Activated T-cell treated with anti-CD3 and anti-CD28 coated beads, Interleukin-2, amount 50 U/mL, for 24 hours (primary cell): ENCODE data around the gene CTTNBP2.

ENCODE experiments used
- DNase-seq: peaks from one replicate; pipeline ENCODE4 v3.0.0-alpha.2; 2020
- H3K27ac Mint-ChIP-seq: 2 replicates; pipeline ENCODE4 v1.8.0; 2020; ENCODE audit warnings: mild to moderate bottlenecking, mixed read lengths
- H3K27me3 Mint-ChIP-seq: 2 replicates; pipeline ENCODE4 v1.8.0; 2020; ENCODE audit warnings: mixed read lengths
- H3K36me3 Mint-ChIP-seq: 2 replicates; pipeline ENCODE4 v1.8.0; 2020; ENCODE audit warnings: low read depth, mixed read lengths
- H3K4me1 Mint-ChIP-seq: 2 replicates; pipeline ENCODE4 v1.8.0; 2020; ENCODE audit warnings: low read depth, mixed read lengths
- H3K4me3 Mint-ChIP-seq: 2 replicates; pipeline ENCODE4 v1.8.0; 2020; ENCODE audit warnings: mild to moderate bottlenecking, moderate library complexity, mixed read lengths
- H3K9me3 Mint-ChIP-seq: 2 replicates; pipeline ENCODE4 v1.8.0; 2020; ENCODE audit warnings: mixed read lengths

The CTTNBP2 gene

GRCh38 chr7:117672453-117672852, 200.8 kb downstream of the CTTNBP2 start:
- H3K4me3 Mint-ChIP-seq, result no peak overlapping the region
- no peaks in the 10 kb centered on the region for H3K27me3 Mint-ChIP-seq
- no peak for DNase-seq
- no peaks in the 10 kb centered on the region for H3K36me3 Mint-ChIP-seq
- H3K9me3 Mint-ChIP-seq, result no peaks in the 10 kb centered on the region
- no peaks in the 10 kb centered on the region for H3K4me1 Mint-ChIP-seq
- H3K27ac Mint-ChIP-seq, result no peak overlapping the region

GRCh38 chr7:117669818-117670217, 203.4 kb downstream of the CTTNBP2 start:
- H3K4me3 Mint-ChIP-seq, result no peak overlapping the region
- no peak overlapping the region for H3K27ac Mint-ChIP-seq
- no peaks in the 10 kb centered on the region for H3K36me3 Mint-ChIP-seq
- no peaks in the 10 kb centered on the region for H3K9me3 Mint-ChIP-seq
- H3K27me3 Mint-ChIP-seq, result no peaks in the 10 kb centered on the region
- no peaks in the 10 kb centered on the region for H3K4me1 Mint-ChIP-seq
- no peak for DNase-seq

DNA sequence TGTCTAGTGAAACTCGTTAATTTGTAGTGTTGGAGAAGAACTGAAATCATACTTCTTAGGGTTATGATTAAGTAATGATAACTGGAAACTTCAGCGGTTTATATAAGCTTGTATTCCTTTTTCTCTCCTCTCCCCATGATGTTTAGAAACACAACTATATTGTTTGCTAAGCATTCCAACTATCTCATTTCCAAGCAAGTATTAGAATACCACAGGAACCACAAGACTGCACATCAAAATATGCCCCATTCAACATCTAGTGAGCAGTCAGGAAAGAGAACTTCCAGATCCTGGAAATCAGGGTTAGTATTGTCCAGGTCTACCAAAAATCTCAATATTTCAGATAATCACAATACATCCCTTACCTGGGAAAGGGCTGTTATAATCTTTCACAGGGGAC, 205.8 kb downstream of the CTTNBP2 start:
- H3K9me3 Mint-ChIP-seq, result no peaks in the 10 kb centered on the region
- DNase-seq, result no peak
- H3K36me3 Mint-ChIP-seq, result no peaks in the 10 kb centered on the region
- no peaks in the 10 kb centered on the region for H3K27me3 Mint-ChIP-seq
- H3K4me1 Mint-ChIP-seq, result no peaks in the 10 kb centered on the region
- H3K27ac Mint-ChIP-seq, result no peak overlapping the region
- no peak overlapping the region for H3K4me3 Mint-ChIP-seq

DNA sequence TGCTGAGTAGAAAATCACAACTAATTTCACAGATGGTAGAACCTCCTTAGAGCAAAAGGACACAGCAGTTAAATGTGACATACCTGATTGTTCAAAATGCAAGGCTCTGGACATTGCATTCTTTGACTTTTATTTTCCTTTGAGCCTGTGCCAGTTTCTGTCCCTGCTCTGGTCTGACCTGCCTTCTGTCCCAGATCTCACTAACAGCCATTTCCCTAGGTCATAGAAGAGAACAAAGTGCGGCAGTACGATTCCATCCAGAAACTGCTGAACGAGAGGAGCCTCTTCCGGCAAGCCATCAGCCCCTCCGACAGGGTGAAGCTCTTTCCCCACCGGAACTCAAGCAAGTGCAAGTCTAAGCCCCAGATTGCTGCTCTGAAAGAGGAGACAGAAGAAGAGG, 206.6 kb downstream of the CTTNBP2 start:
- H3K4me1 Mint-ChIP-seq, result no peaks in the 10 kb centered on the region
- no peak for DNase-seq
- H3K27me3 Mint-ChIP-seq, result no peaks in the 10 kb centered on the region
- no peaks in the 10 kb centered on the region for H3K36me3 Mint-ChIP-seq
- H3K4me3 Mint-ChIP-seq, result no peak overlapping the region
- H3K27ac Mint-ChIP-seq, result no peak overlapping the region
- H3K9me3 Mint-ChIP-seq, result no peaks in the 10 kb centered on the region

GRCh38 chr7:117666031-117666430, 207.2 kb downstream of the CTTNBP2 start:
- Mint-ChIP-seq H3K4me3 (no peak overlapping the region), H3K4me1 (no peaks in the 10 kb centered on the region), H3K27ac (no peak overlapping the region), H3K27me3 (no peaks in the 10 kb centered on the region), H3K36me3 (no peaks in the 10 kb centered on the region), H3K9me3 (no peaks in the 10 kb centered on the region)
- no peak for DNase-seq

- H3K4me3 Mint-ChIP-seq, result no peak overlapping the region
- no peak for DNase-seq
- no peaks in the 10 kb centered on the region for H3K9me3 Mint-ChIP-seq
- H3K4me1 Mint-ChIP-seq, result no peaks in the 10 kb centered on the region
- no peaks in the 10 kb centered on the region for H3K27me3 Mint-ChIP-seq
- no peak overlapping the region for H3K27ac Mint-ChIP-seq
- H3K36me3 Mint-ChIP-seq, result no peaks in the 10 kb centered on the region
Measured at GRCh38 chr7:117665368-117665767, 207.9 kb downstream of the CTTNBP2 start.

GRCh38 chr7:117664047-117664446, 209.2 kb downstream of the CTTNBP2 start:
- Mint-ChIP-seq H3K36me3 (no peaks in the 10 kb centered on the region), H3K9me3 (no peaks in the 10 kb centered on the region)

GRCh38 chr7:117661328-117661727, 211.9 kb downstream of the CTTNBP2 start:
- Mint-ChIP-seq H3K4me3 (no peak overlapping the region), H3K4me1 (no peaks in the 10 kb centered on the region), H3K27ac (no peak overlapping the region), H3K36me3 (no peaks in the 10 kb centered on the region), H3K27me3 (no peaks in the 10 kb centered on the region), H3K9me3 (no peaks in the 10 kb centered on the region)
- DNase-seq, result no peak

More at GRCh38 chr7:117664047-117664446, 209.2 kb downstream of the CTTNBP2 start:
- no peaks in the 10 kb centered on the region for H3K4me1 Mint-ChIP-seq
- no peak overlapping the region for H3K4me3 Mint-ChIP-seq
- no peaks in the 10 kb centered on the region for H3K27me3 Mint-ChIP-seq
- no peak overlapping the region for H3K27ac Mint-ChIP-seq
- no peak for DNase-seq
